Measurements from ENCODE around the gene APOA1. TPM values are rescaled to one million over a fixed set of nuclear protein-coding genes. Genes with fewer than 3 reads are reported as not detected.

Gene APOA1
- total RNA-seq, result 6.9 and 27.4 TPM in 2 replicates

GRCh38 chr11:116837231-116838091 is at the start of gene APOA1:
Gene APOA1 (minus strand): TSS chr11:116837622. CDS start chr11:116837387, 235 bp downstream.

GRCh38 chr11:116829525-116830183 is 7.8 kb downstream of the APOA1 start, which contains the start of gene APOC3:
Gene APOC3 (plus strand): TSS chr11:116829907. CDS start chr11:116830583, 676 bp downstream.

GRCh38 chr11:116823031-116823843 is 14.2 kb downstream of the APOA1 start, which contains the start of gene APOA4:
Gene APOA4 (minus strand): TSS chr11:116823304. CDS start chr11:116823191, 113 bp downstream.

GRCh38 chr11:116791813-116792143 is 45.6 kb downstream of the APOA1 start, which contains the start of gene APOA5:
Gene APOA5 (minus strand): TSS chr11:116791879. CDS start chr11:116791860, 19 bp downstream.

GRCh38 chr11:116787786-116788486 is 49.5 kb downstream of the APOA1 start, which contains the start of gene ZPR1:
Gene ZPR1 (minus strand): TSS chr11:116788023. CDS start chr11:116787990, 33 bp downstream.

Other genes starting within 250 kb of the APOA1 start
- gene BUD13, start 64.6 kb downstream of the APOA1 start, total RNA-seq, result 3.7 and 9.3 TPM in 2 replicates
- 25.9 and 54.7 TPM in 2 replicates for gene ZPR1, start 49.6 kb downstream of the APOA1 start, total RNA-seq
- gene APOA5, start 45.7 kb downstream of the APOA1 start, total RNA-seq, result not detected in 2 replicates
- not detected in 2 replicates for gene APOA4, start 14.3 kb downstream of the APOA1 start, total RNA-seq
- not detected in 2 replicates for gene APOC3, start 7.7 kb downstream of the APOA1 start, total RNA-seq

Data from pericardium fibroblast (primary cell).